ENCODE measurements around the gene POLR1A.

DNA sequence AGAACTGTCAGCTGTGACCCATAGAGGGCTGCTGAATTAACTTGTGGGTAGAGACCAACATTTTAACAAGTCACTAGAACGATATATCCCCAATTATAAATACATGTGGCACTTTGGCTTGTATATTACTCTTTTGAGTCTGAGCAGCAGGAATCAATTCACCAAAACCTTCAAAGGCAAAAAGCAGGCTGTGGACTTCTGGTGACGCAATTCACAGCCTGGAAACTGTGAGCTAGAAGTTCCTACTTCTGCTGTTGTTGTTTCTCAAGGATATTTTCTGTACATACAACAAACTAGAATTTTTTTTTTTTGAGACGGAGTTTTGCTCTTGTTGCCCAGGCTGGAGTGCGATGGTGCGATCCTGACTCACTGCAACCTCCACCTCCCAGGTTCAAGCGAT, 37.6 kb upstream of the POLR1A start:
- TF ChIP-seq CTCF (IDR thresholded peaks at IDR 0.05) (no peak), POLR2A (IDR thresholded peaks at IDR 0.05) (no peak), EP300 (IDR thresholded peaks at IDR 0.05) (no peak), POLR2AphosphoS5 (IDR thresholded peaks at IDR 0.05) (no peak)

All from upper lobe of left lung (tissue), 4 donors.